IMR-90 (cell line): Measurements from ENCODE around the gene NOTCH3. TPM values are rescaled to one million over a fixed set of nuclear protein-coding genes. Genes with fewer than 3 reads are reported as not detected.
A peak's percentile ranks its signal among the peaks of the same experiment; 100 is the strongest.

ENCODE experiments used
- ATAC-seq: fragments of 200-7000 bp; cut with Tn5 transposase; 2 replicates; pipeline ENCODE4 v1.9.1; 2020; ENCODE audit warnings: low read depth, mild to moderate bottlenecking, moderate library complexity
- BruUV-seq: library from RNA; stranded (reverse); fragments of 400-500 nt; replicated peaks from 2 replicates; lab custom pipeline; 2021; lab: Mats Ljungman, UMichigan
- CTCF ChIA-PET: fragments of 300-600 bp; formaldehyde crosslinking; extraction: SDS; loops from one replicate; lab custom pipeline; 2021; ENCODE audit warnings: antibody characterized with exemption; lab: Yijun Ruan, JAX
- POLR2A ChIA-PET: fragments of 300-600 bp; sonication (Branson Sonifier 250); formaldehyde crosslinking; loops from one replicate; lab custom pipeline; 2022; ENCODE audit warnings: antibody characterized with exemption; ENCODE audit not compliant: unreplicated experiment; lab: Charles Lee
- DNase-seq: peaks from one replicate; pipeline ENCODE4 v3.0.0; 2013
- H2AFZ ChIP-seq: replicated peaks from 2 replicates; pipeline ENCODE3; 2013; ENCODE audit warnings: low read length, mild to moderate bottlenecking; ENCODE audit not compliant: poor library complexity
- H2AK5ac ChIP-seq: 2 replicates; pipeline ENCODE4 v1.6.1; 2013; ENCODE audit warnings: low read depth, low read length, inconsistent platforms
- H2AK9ac ChIP-seq: replicated peaks from 2 replicates; pipeline ENCODE3; 2013; ENCODE audit warnings: mild to moderate bottlenecking, low read depth, low read length, moderate library complexity; ENCODE audit not compliant: poor library complexity
- H2BK120ac ChIP-seq: 2 replicates; pipeline ENCODE4 v1.6.1; 2013; ENCODE audit warnings: low read depth, low read length, inconsistent platforms
- H2BK15ac ChIP-seq: 3 replicates; pipeline ENCODE4 v1.6.1; 2013; ENCODE audit warnings: low read depth, low read length, inconsistent platforms
- H2BK20ac ChIP-seq: 2 replicates; pipeline ENCODE4 v1.6.1; 2013; ENCODE audit warnings: low read depth, mild to moderate bottlenecking, inconsistent platforms, low read length, moderate library complexity
- H2BK5ac ChIP-seq: 2 replicates; pipeline ENCODE4 v1.6.1; 2013; ENCODE audit warnings: mild to moderate bottlenecking, low read depth, low read length, inconsistent platforms; ENCODE audit not compliant: poor library complexity, severe bottlenecking
- H3K14ac ChIP-seq: replicated peaks from 2 replicates; pipeline ENCODE4 v1.6.1; 2013; ENCODE audit warnings: low read depth, low read length, inconsistent platforms
- H3K18ac ChIP-seq: 2 replicates; pipeline ENCODE4 v1.6.1; 2013; ENCODE audit warnings: low read depth, low read length, control low read depth
- H3K23ac ChIP-seq: 2 replicates; pipeline ENCODE4 v1.6.1; 2013; ENCODE audit warnings: low read depth, low read length, inconsistent platforms
- H3K27ac ChIP-seq: 2 replicates; pipeline ENCODE4 v1.5.1; 2013; ENCODE audit warnings: mild to moderate bottlenecking, control low read depth, low read length; ENCODE audit not compliant: insufficient read depth
- H3K27me3 ChIP-seq: 2 replicates; pipeline ENCODE4 v1.6.1; 2013; ENCODE audit warnings: low read length; ENCODE audit not compliant: control insufficient read depth, insufficient read depth
- H3K36me3 ChIP-seq: 2 replicates; pipeline ENCODE4 v1.6.1; 2013; ENCODE audit warnings: low read length, mixed read lengths; ENCODE audit not compliant: control insufficient read depth, insufficient read depth
- H3K4ac ChIP-seq: 2 replicates; pipeline ENCODE4 v1.6.1; 2013; ENCODE audit warnings: low read depth, low read length, inconsistent platforms
- H3K4me1 ChIP-seq: 2 replicates; pipeline ENCODE4 v1.6.1; 2013; ENCODE audit warnings: low read length, mixed read lengths; ENCODE audit not compliant: control insufficient read depth, insufficient read depth
- H3K4me2 ChIP-seq: 2 replicates; pipeline ENCODE4 v1.6.1; 2013; ENCODE audit warnings: low read depth, mild to moderate bottlenecking, control low read depth, low read length, moderate library complexity
- H3K4me3 ChIP-seq: 2 replicates; pipeline ENCODE4 v1.5.1; 2013; ENCODE audit warnings: low read depth, mild to moderate bottlenecking, control low read depth, low read length, moderate library complexity; ENCODE audit not compliant: insufficient read depth
- H3K56ac ChIP-seq: 2 replicates; pipeline ENCODE4 v1.6.1; 2013; ENCODE audit warnings: low read length, inconsistent platforms; ENCODE audit not compliant: insufficient read depth; ENCODE audit errors: extremely low read depth
- H3K79me1 ChIP-seq, 2 experiments: 2 replicates each; pipeline ENCODE4 v1.6.1; 2013; ENCODE audit warnings: low read length in 2 of 2, inconsistent platforms in 1 of 2, low read depth in 1 of 2
- H3K9ac ChIP-seq: 2 replicates; pipeline ENCODE4 v1.6.1; 2013; ENCODE audit warnings: low read depth, low read length, control low read depth
- H3K9me1 ChIP-seq: 2 replicates; pipeline ENCODE4 v1.6.1; 2013; ENCODE audit warnings: low read length, inconsistent platforms; ENCODE audit not compliant: insufficient read depth
- H3K9me3 ChIP-seq: 2 replicates; pipeline ENCODE4 v1.6.1; 2013; ENCODE audit warnings: low read length; ENCODE audit not compliant: control insufficient read depth, insufficient read depth
- H4K20me1 ChIP-seq: 2 replicates; pipeline ENCODE4 v1.6.1; 2013; ENCODE audit warnings: low read length, inconsistent platforms; ENCODE audit not compliant: insufficient read depth
- H4K5ac ChIP-seq: 2 replicates; pipeline ENCODE4 v1.6.1; 2013; ENCODE audit warnings: mild to moderate bottlenecking, low read depth, low read length, control low read depth
- H4K8ac ChIP-seq, 2 experiments: 2 replicates each; pipeline ENCODE4 v1.6.1; 2013; ENCODE audit warnings: low read depth in 2 of 2, low read length in 2 of 2, control low read depth in 1 of 2, inconsistent platforms in 1 of 2
- H4K91ac ChIP-seq: 2 replicates; pipeline ENCODE4 v1.6.1; 2013; ENCODE audit warnings: low read depth, low read length, inconsistent platforms; ENCODE audit not compliant: insufficient read depth
- BHLHE40 ChIP-seq: fragments of 150-350 bp; IDR thresholded peaks from 2 replicates; pipeline ENCODE4 v1.6.1; 2016; ENCODE audit warnings: mild to moderate bottlenecking, low read depth, low read length
- CEBPB ChIP-seq: IDR thresholded peaks from 2 replicates; pipeline ENCODE4 v1.6.1; 2012; ENCODE audit warnings: low read depth, low read length, improper control_type of control experiment
- CHD1 ChIP-seq: IDR thresholded peaks from 2 replicates; pipeline ENCODE4 v1.6.1; 2012; ENCODE audit warnings: low read depth, low read length, improper control_type of control experiment
- FOS ChIP-seq: fragments of 150-350 bp; IDR thresholded peaks from 2 replicates; pipeline ENCODE4 v1.6.1; 2016; ENCODE audit warnings: low read depth, low read length
- MAFK ChIP-seq: IDR thresholded peaks from 2 replicates; pipeline ENCODE4 v1.6.1; 2012; ENCODE audit warnings: low read depth, low read length, improper control_type of control experiment
- MXI1 ChIP-seq: IDR thresholded peaks from 2 replicates; pipeline ENCODE4 v1.6.1; 2012; ENCODE audit warnings: low read depth, mild to moderate bottlenecking, low read length, moderate library complexity, borderline replicate concordance
- NFE2L2 ChIP-seq: fragments of 150-350 bp; IDR thresholded peaks from 2 replicates; pipeline ENCODE4 v1.6.1; 2016; ENCODE audit warnings: low read depth, mild to moderate bottlenecking, low read length
- POLR2A ChIP-seq: IDR thresholded peaks from 2 replicates; pipeline ENCODE4 v1.6.1; 2012; ENCODE audit warnings: mild to moderate bottlenecking, low read depth, low read length
- RAD21 ChIP-seq: IDR thresholded peaks from 2 replicates; pipeline ENCODE4 v1.6.1; 2012; ENCODE audit warnings: low read length, improper control_type of control experiment
- RCOR1 ChIP-seq: IDR thresholded peaks from 2 replicates; pipeline ENCODE4 v1.6.1; 2012; ENCODE audit warnings: mild to moderate bottlenecking, low read length, improper control_type of control experiment; ENCODE audit not compliant: insufficient replicate concordance
- RFX5 ChIP-seq: IDR thresholded peaks from 2 replicates; pipeline ENCODE4 v1.8.0; 2012; ENCODE audit warnings: low read depth, mild to moderate bottlenecking, low read length, moderate library complexity
- SMC3 ChIP-seq: fragments of 150-350 bp; IDR thresholded peaks from 2 replicates; pipeline ENCODE4 v1.6.1; 2016; ENCODE audit warnings: low read depth, mild to moderate bottlenecking, antibody characterized with exemption, low read length, moderate library complexity
- WGBS, 2 experiments: methylation state at CpG; one replicate each; pipeline versions ENCODE4 v1.1.5 to v1.1.7; 2013; ENCODE audit warnings: missing lambda C conversion rate in 2 of 2; ENCODE audit not compliant: insufficient read length in 1 of 2; ENCODE audit errors: extremely low coverage in 2 of 2; 5-methylcytosine and 5-hydroxymethylcytosine counted together
- dilution Hi-C: fragments of 300-500 bp; cut with HindIII; formaldehyde crosslinking; loops from one replicate; pipeline ENCODE4 v1.14.3; 2018; ENCODE audit warnings: low sequenced_read_pairs; ENCODE audit not compliant: unreplicated experiment
- in situ Hi-C: fragments of 300-500 bp; cut with MboI; formaldehyde crosslinking; loops from 3 replicates; pipeline ENCODE4 v1.14.3; 2019; ENCODE audit warnings: low sequenced_read_pairs, inconsistent platforms, mixed read lengths
- intact Hi-C: fragments of 100-400 bp; cut with micrococcal nuclease; formaldehyde crosslinking; loops from 2 replicates; pipeline ENCODE4 v1.10.0; 2022
- polyA plus RNA-seq, 3 experiments: library from polyadenylated mRNA; depleted of rRNA; stranded (reverse); fragments of >200 nt; gene quantifications; 2 replicates each; pipeline ENCODE4 v1.2.3, GENCODE V29; 2012; ENCODE audit warnings: low replicate concordance in 1 of 3
- total RNA-seq: library from RNA; depleted of rRNA; stranded (reverse); fragments of >200 nt; gene quantifications from 2 replicates; pipeline ENCODE4 v1.2.3, GENCODE V29; 2012
- TF ChIP-seq, protein P1 (sequence below): fragments of 150-350 bp; IDR thresholded peaks from 2 replicates; pipeline ENCODE4 v1.6.1; 2017; ENCODE audit warnings: mild to moderate bottlenecking, antibody characterized with exemption, low read length, low read depth
- TF ChIP-seq, protein P2 (sequence below): conservative IDR thresholded peaks from 2 replicates; pipeline ENCODE4 v1.5.1; 2012; ENCODE audit warnings: mild to moderate bottlenecking, low read depth, low read length, improper control_type of control experiment
- TF ChIP-seq, protein P3 (sequence below): fragments of 150-350 bp; IDR thresholded peaks from 2 replicates; pipeline ENCODE4 v1.6.1; 2016; ENCODE audit warnings: low read depth, mild to moderate bottlenecking, low read length, moderate library complexity, borderline replicate concordance

Gene NOTCH3
- total and polyA plus RNA-seq, 2 of the 4 experiments (the other 2 are of a cell fraction), result 5.9 to 25.1 TPM

DNA sequence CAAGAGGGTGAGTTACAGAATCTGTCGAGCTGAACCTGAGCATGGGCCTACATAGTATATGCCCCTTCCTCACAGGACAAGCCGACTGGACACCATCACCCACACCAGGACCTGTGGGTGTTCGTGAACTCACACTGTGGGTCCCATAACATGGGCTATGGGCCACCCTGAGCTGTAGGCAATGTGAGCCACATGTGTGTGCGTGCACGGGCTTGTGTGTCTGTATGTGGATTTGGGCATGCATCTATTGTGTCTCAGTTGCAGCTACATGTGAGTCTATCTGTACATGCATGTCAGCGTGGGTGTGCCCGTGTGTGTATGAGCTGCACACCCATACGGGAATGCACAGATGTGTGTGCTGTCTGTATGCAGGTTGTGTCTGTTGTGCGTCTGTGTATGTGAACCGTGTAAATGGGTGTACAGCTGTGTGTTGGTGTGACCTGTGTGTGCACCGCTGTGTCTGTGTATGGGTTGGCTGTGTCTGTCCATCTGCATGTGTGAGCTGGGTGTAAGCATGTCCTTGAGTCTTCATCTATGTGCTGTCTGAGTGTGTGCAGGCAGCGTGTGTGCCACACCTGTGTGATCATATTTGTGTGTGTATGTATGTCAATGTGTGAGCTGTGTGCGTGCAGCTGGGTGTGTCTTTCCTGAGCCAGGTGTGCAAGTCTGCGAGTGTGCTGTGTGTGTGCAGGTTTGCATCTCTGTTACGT lies 1.7 kb downstream of the NOTCH3 start:
- no peak for DNase-seq
- peaks cover 15% of the 10 kb centered on the region for H3K4me1 ChIP-seq
- no peak overlapping the region; the same call in 1 of the 2 replicates for H4K91ac ChIP-seq
- H3K27ac ChIP-seq, result no peak overlapping the region
- H2BK5ac ChIP-seq, result no peak overlapping the region
- intact Hi-C loops, result loop anchor here (5.0 kb wide), 1 partner anchor 53 kb away; no protein-coding TSS in a partner anchor
- H3K4ac ChIP-seq, result peak overlapping the region; percentile 27; the same call in 1 of the 2 replicates
- H3K27me3 ChIP-seq, result no peaks in the 10 kb centered on the region
- H3K14ac ChIP-seq, result peak overlapping the region; percentile 82
- dilution Hi-C loops, result no loop called here
- H2AK9ac ChIP-seq, result peak overlapping the region; percentile 39
- peak overlapping the region; percentile 95 for H3K4me3 ChIP-seq
- H3K23ac ChIP-seq, result peak overlapping the region; percentile 80
- no peaks in the 10 kb centered on the region for H3K9me3 ChIP-seq
- H2BK20ac ChIP-seq, result no peak overlapping the region
- ChIA-PET CTCF (no interaction called here), POLR2A (interaction anchor here (0.6 kb wide), 1 partner anchor 50 kb away, joined by 3 read pairs; no protein-coding TSS in a partner anchor)
- H3K18ac ChIP-seq, result no peak overlapping the region
- no TSS peak for BruUV-seq
- H3K79me1 ChIP-seq, result peaks cover 14 to 48% of the 10 kb centered on the region in 2 experiments
- no peak overlapping the region for H3K56ac ChIP-seq
- 80% methylated on average over 7 of the region's 15 CpGs; no CpG with 5 or more reads in 1 of the 2 experiments for WGBS, 2 experiments
- H3K36me3 ChIP-seq, result peaks cover 5% of the 10 kb centered on the region
- peaks cover 11% of the 10 kb centered on the region for H3K9me1 ChIP-seq
- H3K4me2 ChIP-seq, result peak overlapping the region; percentile 35
- peak overlapping the region; percentile 85 for H2AK5ac ChIP-seq
- H4K8ac ChIP-seq, result no peak overlapping the region
- H2BK15ac ChIP-seq, result no peak overlapping the region
- H4K5ac ChIP-seq, result no peak overlapping the region
- H2AFZ ChIP-seq, result no peak overlapping the region
- ATAC-seq, result no peak
- H3K9ac ChIP-seq, result peak overlapping the region; percentile 13; the same call in 1 of the 2 replicates
- H4K20me1 ChIP-seq, result peaks cover 15% of the 10 kb centered on the region
- no peak overlapping the region for H2BK120ac ChIP-seq
- in situ Hi-C loops, result no loop called here
- no peak for TF ChIP-seq SMC3
- TF ChIP-seq RCOR1, result no peak
- TF ChIP-seq CEBPB, result no peak
- TF ChIP-seq MAFK, result no peak
- TF ChIP-seq, protein P1, sequence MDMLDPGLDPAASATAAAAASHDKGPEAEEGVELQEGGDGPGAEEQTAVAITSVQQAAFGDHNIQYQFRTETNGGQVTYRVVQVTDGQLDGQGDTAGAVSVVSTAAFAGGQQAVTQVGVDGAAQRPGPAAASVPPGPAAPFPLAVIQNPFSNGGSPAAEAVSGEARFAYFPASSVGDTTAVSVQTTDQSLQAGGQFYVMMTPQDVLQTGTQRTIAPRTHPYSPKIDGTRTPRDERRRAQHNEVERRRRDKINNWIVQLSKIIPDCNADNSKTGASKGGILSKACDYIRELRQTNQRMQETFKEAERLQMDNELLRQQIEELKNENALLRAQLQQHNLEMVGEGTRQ, result no peak
- TF ChIP-seq RFX5, result no peak
- TF ChIP-seq, protein P2, sequence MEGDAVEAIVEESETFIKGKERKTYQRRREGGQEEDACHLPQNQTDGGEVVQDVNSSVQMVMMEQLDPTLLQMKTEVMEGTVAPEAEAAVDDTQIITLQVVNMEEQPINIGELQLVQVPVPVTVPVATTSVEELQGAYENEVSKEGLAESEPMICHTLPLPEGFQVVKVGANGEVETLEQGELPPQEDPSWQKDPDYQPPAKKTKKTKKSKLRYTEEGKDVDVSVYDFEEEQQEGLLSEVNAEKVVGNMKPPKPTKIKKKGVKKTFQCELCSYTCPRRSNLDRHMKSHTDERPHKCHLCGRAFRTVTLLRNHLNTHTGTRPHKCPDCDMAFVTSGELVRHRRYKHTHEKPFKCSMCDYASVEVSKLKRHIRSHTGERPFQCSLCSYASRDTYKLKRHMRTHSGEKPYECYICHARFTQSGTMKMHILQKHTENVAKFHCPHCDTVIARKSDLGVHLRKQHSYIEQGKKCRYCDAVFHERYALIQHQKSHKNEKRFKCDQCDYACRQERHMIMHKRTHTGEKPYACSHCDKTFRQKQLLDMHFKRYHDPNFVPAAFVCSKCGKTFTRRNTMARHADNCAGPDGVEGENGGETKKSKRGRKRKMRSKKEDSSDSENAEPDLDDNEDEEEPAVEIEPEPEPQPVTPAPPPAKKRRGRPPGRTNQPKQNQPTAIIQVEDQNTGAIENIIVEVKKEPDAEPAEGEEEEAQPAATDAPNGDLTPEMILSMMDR, result no peak
- TF ChIP-seq, protein P3, sequence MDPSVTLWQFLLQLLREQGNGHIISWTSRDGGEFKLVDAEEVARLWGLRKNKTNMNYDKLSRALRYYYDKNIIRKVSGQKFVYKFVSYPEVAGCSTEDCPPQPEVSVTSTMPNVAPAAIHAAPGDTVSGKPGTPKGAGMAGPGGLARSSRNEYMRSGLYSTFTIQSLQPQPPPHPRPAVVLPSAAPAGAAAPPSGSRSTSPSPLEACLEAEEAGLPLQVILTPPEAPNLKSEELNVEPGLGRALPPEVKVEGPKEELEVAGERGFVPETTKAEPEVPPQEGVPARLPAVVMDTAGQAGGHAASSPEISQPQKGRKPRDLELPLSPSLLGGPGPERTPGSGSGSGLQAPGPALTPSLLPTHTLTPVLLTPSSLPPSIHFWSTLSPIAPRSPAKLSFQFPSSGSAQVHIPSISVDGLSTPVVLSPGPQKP, result no peak
- no peak for TF ChIP-seq POLR2A
- no peak for TF ChIP-seq FOS
- no peak for TF ChIP-seq CHD1
- no peak for TF ChIP-seq MXI1
- no peak for TF ChIP-seq NFE2L2
- TF ChIP-seq RAD21, result no peak
- TF ChIP-seq BHLHE40, result no peak
